Measurements from ENCODE around the gene PGRMC2.

Gene PGRMC2

GRCh38 chr4:128287141-128287870 is at the start of gene PGRMC2:
TSS of gene PGRMC2 (minus strand) at chr4:128287813. CDS start at chr4:128287790, 23 bp downstream.
- DNase-seq = peak in 14 of 51 donors; percentile 18 to 58 (median 38)

- DNase-seq = no peak
These were observed 47.9 kb upstream of the PGRMC2 start for GRCh38 chr4:128335541-128335940.

GRCh38 chr4:128334256-128334655 is 46.6 kb upstream of the PGRMC2 start:
- DNase-seq = no peak

GRCh38 chr4:128333309-128334018 is 45.9 kb upstream of the PGRMC2 start:
- no peak for DNase-seq

GRCh38 chr4:128332081-128332480 is 44.5 kb upstream of the PGRMC2 start:
- no peak for DNase-seq

- DNase-seq = no peak
These were observed 42.0 kb upstream of the PGRMC2 start for GRCh38 chr4:128329638-128330037.

- no peak for DNase-seq
These were observed 40.5 kb upstream of the PGRMC2 start for GRCh38 chr4:128328106-128328505.

GRCh38 chr4:128323401-128323800 is 35.8 kb upstream of the PGRMC2 start:
- no peak for DNase-seq

- DNase-seq = no peak
These were observed 35.4 kb upstream of the PGRMC2 start for GRCh38 chr4:128322986-128323385.

- no peak for DNase-seq
These were observed 34.7 kb upstream of the PGRMC2 start for GRCh38 chr4:128322311-128322710.

GRCh38 chr4:128320656-128321055 is 33.0 kb upstream of the PGRMC2 start:
- no peak for DNase-seq

GRCh38 chr4:128315756-128316520 is 28.3 kb upstream of the PGRMC2 start:
- no peak for DNase-seq

GRCh38 chr4:128311659-128312403 is 24.2 kb upstream of the PGRMC2 start:
- DNase-seq = no peak

GRCh38 chr4:128310266-128310697 is 22.7 kb upstream of the PGRMC2 start:
- DNase-seq = peak in 4 of 51 donors; percentile 0 to 10 (median 4)

GRCh38 chr4:128309585-128309984 is 22.0 kb upstream of the PGRMC2 start:
- no peak for DNase-seq

- no peak for DNase-seq
These were observed 21.4 kb upstream of the PGRMC2 start for GRCh38 chr4:128308986-128309385.

- no peak for DNase-seq
These were observed 19.5 kb upstream of the PGRMC2 start for GRCh38 chr4:128307123-128307571.

GRCh38 chr4:128305942-128306341 is 18.3 kb upstream of the PGRMC2 start:
- DNase-seq = no peak

GRCh38 chr4:128303986-128304385 is 16.4 kb upstream of the PGRMC2 start:
- no peak for DNase-seq

GRCh38 chr4:128303405-128303785 is 15.8 kb upstream of the PGRMC2 start:
- no peak for DNase-seq

GRCh38 chr4:128301979-128302378 is 14.4 kb upstream of the PGRMC2 start:
- no peak for DNase-seq

Data from hypothalamus (tissue), 51 donors.